ENCODE measurements around the gene OXER1. TPM values are rescaled to one million over a fixed set of nuclear protein-coding genes. Genes with fewer than 3 reads are reported as not detected.

The OXER1 gene
- total and polyA plus RNA-seq, 2 experiments from 2014 or later, result not detected

DNA sequence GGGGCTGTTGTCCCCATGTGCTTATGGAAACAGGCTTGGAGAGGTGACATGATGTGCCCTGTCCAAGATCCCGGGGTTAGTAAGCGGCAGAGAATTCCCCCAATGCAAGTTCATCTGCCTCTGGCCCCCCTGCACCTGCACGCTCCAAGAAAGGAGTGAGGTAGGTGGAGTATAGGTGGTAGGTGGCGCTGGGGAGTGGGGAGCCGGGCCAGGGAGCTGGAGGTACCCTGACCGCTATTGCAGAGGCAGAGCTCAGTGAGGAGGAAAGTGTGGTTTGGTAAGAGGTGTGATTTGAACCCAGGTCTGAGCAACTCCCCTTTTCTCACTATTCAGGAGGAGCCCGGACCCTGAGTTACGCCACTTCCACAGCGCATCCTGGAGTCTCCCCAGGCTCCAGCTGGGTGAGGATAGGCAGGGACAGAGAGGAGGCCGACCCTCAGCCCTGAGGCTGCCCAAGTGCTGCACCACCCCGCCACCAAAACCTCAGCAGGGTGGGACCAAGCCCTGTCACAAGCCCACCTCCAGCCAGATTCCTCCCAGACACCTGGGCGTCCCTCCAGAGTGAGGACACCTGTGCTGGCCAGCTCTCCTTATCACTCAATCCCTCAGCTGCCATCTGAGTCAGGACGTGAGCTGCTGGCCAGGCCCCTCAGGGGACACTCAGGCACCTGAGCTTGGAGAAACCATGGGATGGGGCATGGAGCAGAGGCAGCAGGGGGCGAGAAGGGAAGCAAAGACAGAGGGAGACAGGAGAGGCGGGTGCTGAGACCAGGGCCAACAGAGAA is 22.8 kb upstream of the OXER1 start:
- H3K9ac ChIP-seq, result no peak overlapping the region
- no peak for TF ChIP-seq EZH2 (IDR thresholded peaks at IDR 0.05; ENCODE audit: insufficient read depth, poor library complexity, severe bottlenecking)
- TF ChIP-seq EZH2phosphoT487 (IDR thresholded peaks at IDR 0.05; ENCODE audit: insufficient read depth, low read depth), result no peak
- DNase-seq, result no peak
- no peaks in the 10 kb centered on the region for H3K79me2 ChIP-seq (ENCODE audit: insufficient read depth)
- no peaks in the 10 kb centered on the region for H3K36me3 ChIP-seq (ENCODE audit: low read depth)
- WGBS, 2 experiments (ENCODE audit: low coverage in 1 of 2, low lambda C conversion rate in 2 of 2, missing lambda C conversion rate in 2 of 2), result 77 to 79% methylated on average over 15 of the region's 15 CpGs
- H3K9me3 ChIP-seq (ENCODE audit: low read depth), result no peaks in the 10 kb centered on the region
- no peaks in the 10 kb centered on the region for H3K9me2 ChIP-seq (ENCODE audit: insufficient read depth)
- no peak overlapping the region for H3K4me3 ChIP-seq
- H4K20me1 ChIP-seq (ENCODE audit: insufficient read depth), result no peaks in the 10 kb centered on the region
- H3K27me3 ChIP-seq (replicated peaks; ENCODE audit: insufficient read depth), result no peaks in the 10 kb centered on the region
- H3F3A ChIP-seq (ENCODE audit: insufficient read depth), result no peaks in the 10 kb centered on the region
- no peak overlapping the region for H3K27ac ChIP-seq
- no peak overlapping the region for H3K4me2 ChIP-seq (ENCODE audit: unreplicated experiment)
- in situ Hi-C loops (cut with MboI), result no loop called here
- H3K4me1 ChIP-seq (ENCODE audit: insufficient read depth), result no peaks in the 10 kb centered on the region
- no peak overlapping the region for H2AFZ ChIP-seq

DNA sequence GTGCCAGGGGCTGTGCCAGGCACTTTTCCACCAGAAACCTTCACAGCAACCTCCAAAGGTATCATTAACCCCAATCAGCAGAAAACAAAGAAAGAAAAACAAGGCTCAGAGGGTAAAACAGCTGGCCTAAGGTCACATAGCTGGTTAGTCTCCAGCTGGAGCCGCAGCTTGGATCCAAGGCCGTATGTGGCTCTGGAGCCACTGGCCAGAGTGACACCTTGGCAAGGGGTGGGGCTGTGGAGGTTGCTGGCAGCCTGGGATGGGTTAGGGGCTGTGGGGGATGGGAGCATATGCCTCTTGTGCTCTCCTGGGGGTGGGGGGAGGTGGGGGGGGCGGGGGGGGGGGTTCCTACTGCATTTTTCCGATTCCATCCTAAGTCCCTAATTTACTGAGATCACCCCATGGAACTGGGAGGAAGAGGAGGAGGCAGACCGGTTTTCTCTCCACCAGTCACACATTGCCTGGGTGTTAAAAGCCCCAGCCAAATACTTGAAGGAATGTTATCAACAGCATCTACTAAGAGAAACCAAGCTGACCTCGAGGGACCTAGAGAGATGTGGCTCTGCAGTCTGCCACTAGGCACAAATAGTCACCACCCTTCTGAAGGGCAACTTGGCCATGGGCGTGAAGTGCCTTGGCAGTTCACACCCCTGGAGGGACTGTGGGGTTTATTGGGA is 20.4 kb upstream of the OXER1 start:
- no peaks in the 10 kb centered on the region for H3K36me3 ChIP-seq (ENCODE audit: low read depth)
- no peak overlapping the region for H3K4me3 ChIP-seq
- no peaks in the 10 kb centered on the region for H4K20me1 ChIP-seq (ENCODE audit: insufficient read depth)
- no peak overlapping the region for H3K4me2 ChIP-seq (ENCODE audit: unreplicated experiment)
- 64 to 67% methylated on average over 5 to 7 of the region's 7 CpGs for WGBS, 2 experiments (ENCODE audit: low coverage in 1 of 2, low lambda C conversion rate in 2 of 2, missing lambda C conversion rate in 2 of 2)
- in situ Hi-C loops (cut with MboI), result no loop called here
- no peak overlapping the region for H3K9ac ChIP-seq
- TF ChIP-seq EZH2phosphoT487 (IDR thresholded peaks at IDR 0.05; ENCODE audit: insufficient read depth, low read depth) (no peak), EZH2 (IDR thresholded peaks at IDR 0.05; ENCODE audit: insufficient read depth, poor library complexity, severe bottlenecking) (no peak)
- no peaks in the 10 kb centered on the region for H3K79me2 ChIP-seq (ENCODE audit: insufficient read depth)
- no peaks in the 10 kb centered on the region for H3K4me1 ChIP-seq (ENCODE audit: insufficient read depth)
- H3K9me2 ChIP-seq (ENCODE audit: insufficient read depth), result no peaks in the 10 kb centered on the region
- H3K27ac ChIP-seq, result no peak overlapping the region
- H3F3A ChIP-seq (ENCODE audit: insufficient read depth), result no peaks in the 10 kb centered on the region
- H3K9me3 ChIP-seq (ENCODE audit: low read depth), result no peaks in the 10 kb centered on the region
- no peak for DNase-seq
- no peak overlapping the region for H2AFZ ChIP-seq
- no peaks in the 10 kb centered on the region for H3K27me3 ChIP-seq (replicated peaks; ENCODE audit: insufficient read depth)

DNA sequence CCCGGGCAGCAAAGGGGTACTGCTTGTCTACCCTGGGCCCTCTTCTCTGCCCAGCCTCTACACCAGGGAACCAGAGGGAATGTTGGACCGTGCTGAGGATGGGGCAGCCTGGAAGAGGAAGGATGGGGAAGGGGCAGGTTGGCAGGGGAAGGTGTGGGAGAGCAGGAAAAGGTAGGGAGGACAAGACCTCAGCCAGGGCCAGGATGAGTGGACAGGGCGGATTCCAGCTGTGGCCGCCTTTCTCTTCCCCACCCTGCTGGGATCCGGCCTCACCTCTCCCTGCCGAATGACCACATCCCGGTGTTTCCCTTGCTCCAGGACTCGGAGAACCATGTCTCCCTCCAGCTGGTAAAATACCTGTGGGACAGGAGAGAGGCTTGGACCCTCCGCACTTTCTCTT is 19.6 kb upstream of the OXER1 start:
- Histone ChIP-seq H3K36me3 (ENCODE audit: low read depth) (no peaks in the 10 kb centered on the region), H3K9me3 (ENCODE audit: low read depth) (no peaks in the 10 kb centered on the region), H3K4me3 (no peak overlapping the region), H2AFZ (no peak overlapping the region), H3K4me2 (ENCODE audit: unreplicated experiment) (no peak overlapping the region), H3K27me3 (replicated peaks; ENCODE audit: insufficient read depth) (no peaks in the 10 kb centered on the region), H3F3A (ENCODE audit: insufficient read depth) (no peaks in the 10 kb centered on the region), H3K4me1 (ENCODE audit: insufficient read depth) (no peaks in the 10 kb centered on the region), H3K9ac (no peak overlapping the region), H3K9me2 (ENCODE audit: insufficient read depth) (no peaks in the 10 kb centered on the region), H4K20me1 (ENCODE audit: insufficient read depth) (no peaks in the 10 kb centered on the region), H3K79me2 (ENCODE audit: insufficient read depth) (no peaks in the 10 kb centered on the region), H3K27ac (no peak overlapping the region)
- WGBS, 2 experiments (ENCODE audit: low coverage in 1 of 2, low lambda C conversion rate in 2 of 2, missing lambda C conversion rate in 2 of 2), result 72 to 75% methylated on average over 9 of the region's 9 CpGs
- DNase-seq, result no peak
- in situ Hi-C loops (cut with MboI), result no loop called here
- TF ChIP-seq EZH2 (IDR thresholded peaks at IDR 0.05; ENCODE audit: insufficient read depth, poor library complexity, severe bottlenecking) (no peak), EZH2phosphoT487 (IDR thresholded peaks at IDR 0.05; ENCODE audit: insufficient read depth, low read depth) (no peak)

DNA sequence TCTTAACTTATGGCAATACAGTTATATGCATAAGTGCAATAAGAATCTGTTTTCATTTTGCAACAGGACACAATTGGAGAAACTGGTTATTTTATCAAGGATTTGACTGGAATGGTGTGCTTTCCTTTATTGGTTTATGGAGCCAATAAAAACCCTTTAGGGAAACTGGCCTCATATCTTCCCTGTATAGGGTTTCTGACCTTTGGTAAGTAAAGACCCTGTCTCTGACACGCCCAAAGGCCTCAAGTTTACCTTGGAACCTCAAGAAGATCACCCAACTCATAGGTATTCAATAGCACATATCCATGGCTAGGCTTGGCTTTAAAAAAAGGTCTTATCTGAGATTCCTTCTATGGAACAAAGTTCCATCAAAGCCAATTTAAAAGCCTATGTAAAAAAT is 17.2 kb upstream of the OXER1 start:
- no peaks in the 10 kb centered on the region for H4K20me1 ChIP-seq (ENCODE audit: insufficient read depth)
- in situ Hi-C loops (cut with MboI), result no loop called here
- H3K27me3 ChIP-seq (replicated peaks; ENCODE audit: insufficient read depth), result no peaks in the 10 kb centered on the region
- H3K9me2 ChIP-seq (ENCODE audit: insufficient read depth), result no peaks in the 10 kb centered on the region
- H3K9me3 ChIP-seq (ENCODE audit: low read depth), result no peaks in the 10 kb centered on the region
- H3K4me2 ChIP-seq (ENCODE audit: unreplicated experiment), result no peak overlapping the region
- H3K4me1 ChIP-seq (ENCODE audit: insufficient read depth), result no peaks in the 10 kb centered on the region
- TF ChIP-seq EZH2phosphoT487 (IDR thresholded peaks at IDR 0.05; ENCODE audit: insufficient read depth, low read depth), result no peak
- TF ChIP-seq EZH2 (IDR thresholded peaks at IDR 0.05; ENCODE audit: insufficient read depth, poor library complexity, severe bottlenecking), result no peak
- no peak overlapping the region for H3K27ac ChIP-seq
- H3F3A ChIP-seq (ENCODE audit: insufficient read depth), result no peaks in the 10 kb centered on the region
- H3K79me2 ChIP-seq (ENCODE audit: insufficient read depth), result no peaks in the 10 kb centered on the region
- H3K4me3 ChIP-seq, result no peak overlapping the region
- no peaks in the 10 kb centered on the region for H3K36me3 ChIP-seq (ENCODE audit: low read depth)
- WGBS, 2 experiments (ENCODE audit: low coverage in 1 of 2, low lambda C conversion rate in 2 of 2, missing lambda C conversion rate in 2 of 2), result 5 to 8% methylated on average over 1 of the region's 1 CpG
- DNase-seq, result no peak
- no peak overlapping the region for H3K9ac ChIP-seq
- H2AFZ ChIP-seq, result no peak overlapping the region

Data from GM23248 (cell line).